GM23338 (cell line): ENCODE results near the gene SLC6A19. TPM values are rescaled to one million over a fixed set of nuclear protein-coding genes. Genes with fewer than 3 reads are reported as not detected.

Source experiments
- ATAC-seq: fragments of 200-7000 bp; cut with Tn5 transposase; 3 replicates; pipeline ENCODE4 v1.9.1; 2020
- DNase-seq: peaks from one replicate; pipeline ENCODE4 v3.0.0-alpha.2; 2015; ENCODE audit warnings: low spot score
- H2AFZ ChIP-seq: fragments of 200-600 bp; sonication (generic); 2 replicates; pipeline ENCODE4 v1.8.0; 2016; ENCODE audit warnings: antibody characterized with exemption, mild to moderate bottlenecking, moderate library complexity
- H3F3A ChIP-seq: fragments of 200-600 bp; sonication (generic); replicated peaks from 2 replicates; pipeline ENCODE4 v1.8.0; 2017; ENCODE audit warnings: antibody characterized with exemption, mixed run types, low read depth
- H3K27ac ChIP-seq: fragments of 200-600 bp; sonication (generic); 2 replicates; pipeline ENCODE4 v1.6.1; 2016; ENCODE audit warnings: low read depth
- H3K27me3 ChIP-seq: fragments of 200-600 bp; sonication (generic); 2 replicates; pipeline ENCODE4 v1.8.0; 2016; ENCODE audit warnings: mild to moderate bottlenecking, mixed run types, moderate library complexity; ENCODE audit not compliant: insufficient read depth
- H3K36me3 ChIP-seq: fragments of 200-600 bp; sonication (generic); 2 replicates; pipeline ENCODE4 v1.8.0; 2016; ENCODE audit warnings: mild to moderate bottlenecking; ENCODE audit not compliant: insufficient read depth
- H3K4me1 ChIP-seq: fragments of 200-600 bp; sonication (generic); 2 replicates; pipeline ENCODE4 v1.8.0; 2016; ENCODE audit warnings: mild to moderate bottlenecking, moderate library complexity; ENCODE audit not compliant: insufficient read depth
- H3K4me2 ChIP-seq: fragments of 200-600 bp; sonication (generic); 2 replicates; pipeline ENCODE4 v1.7.1; 2017; ENCODE audit warnings: mixed run types
- H3K4me3 ChIP-seq: fragments of 200-600 bp; sonication (generic); 2 replicates; pipeline ENCODE4 v1.6.1; 2016; ENCODE audit warnings: mixed run types
- H3K79me2 ChIP-seq: fragments of 200-600 bp; sonication (generic); replicated peaks from 2 replicates; pipeline ENCODE4 v1.8.0; 2017; ENCODE audit warnings: mild to moderate bottlenecking; ENCODE audit not compliant: insufficient read depth
- H3K9me2 ChIP-seq: fragments of 200-600 bp; sonication (generic); 2 replicates; pipeline ENCODE4 v1.8.0; 2017; ENCODE audit not compliant: insufficient read depth
- H4K20me1 ChIP-seq: fragments of 200-600 bp; sonication (generic); replicated peaks from 2 replicates; pipeline ENCODE4 v1.8.0; 2017; ENCODE audit warnings: mild to moderate bottlenecking; ENCODE audit not compliant: insufficient read depth
- H3K27ac Mint-ChIP-seq: 2 replicates; pipeline ENCODE4 v1.8.0; 2020; ENCODE audit warnings: inconsistent platforms, mild to moderate bottlenecking, moderate library complexity, mixed read lengths
- H3K27me3 Mint-ChIP-seq: 3 replicates; pipeline ENCODE4 v1.8.0; 2022; ENCODE audit warnings: low read depth, mild to moderate bottlenecking, moderate library complexity, mixed read lengths, inconsistent platforms; ENCODE audit not compliant: insufficient read depth, poor library complexity
- H3K36me3 Mint-ChIP-seq: 3 replicates; pipeline ENCODE4 v1.8.0; 2021; ENCODE audit warnings: low read depth, mild to moderate bottlenecking, inconsistent platforms, moderate library complexity, mixed read lengths
- H3K4me1 Mint-ChIP-seq: 3 replicates; pipeline ENCODE4 v1.8.0; 2020; ENCODE audit warnings: mild to moderate bottlenecking, inconsistent platforms, mixed read lengths
- H3K4me3 Mint-ChIP-seq: 3 replicates; pipeline ENCODE4 v1.8.0; 2021; ENCODE audit warnings: moderate library complexity, mild to moderate bottlenecking, inconsistent platforms, mixed read lengths
- H3K9me3 Mint-ChIP-seq: 3 replicates; pipeline ENCODE4 v1.8.0; 2020; ENCODE audit warnings: moderate library complexity, mild to moderate bottlenecking, inconsistent platforms, mixed read lengths
- EZH2phosphoT487 ChIP-seq: fragments of 200-600 bp; sonication (generic); IDR thresholded peaks from one replicate; pipeline ENCODE4 v1.8.1; 2018; ENCODE audit warnings: antibody characterized with exemption; ENCODE audit not compliant: unreplicated experiment
- JUNB ChIP-seq: IDR thresholded peaks from one replicate; pipeline ENCODE4 v1.6.1; 2016; ENCODE audit warnings: antibody characterized with exemption; ENCODE audit not compliant: unreplicated experiment
- NANOG ChIP-seq: IDR thresholded peaks from 2 replicates; pipeline ENCODE4 v1.6.1; 2016; ENCODE audit warnings: antibody characterized with exemption, borderline replicate concordance
- STAT1 ChIP-seq: IDR thresholded peaks from one replicate; pipeline ENCODE4 v1.6.1; 2016; ENCODE audit warnings: antibody characterized with exemption; ENCODE audit not compliant: unreplicated experiment
- polyA plus RNA-seq: library from polyadenylated mRNA; unstranded; fragments of >200 nt; fragmentation: Nextera tagmentation; extraction: Ambion mirVana; gene quantifications from 2 replicates; pipeline ENCODE4 v1.2.1, GENCODE V29; 2016
- total RNA-seq: library from RNA; depleted of rRNA; stranded (reverse); fragments of >200 nt; shearing (Covaris generic); gene quantifications from 2 replicates; pipeline ENCODE4 v1.2.3, GENCODE V29; 2014
- TF ChIP-seq, protein P1 (sequence below): fragments of 250-450 bp; sonication (Bioruptor Pico); IDR thresholded peaks from 2 replicates; pipeline ENCODE4 v1.5.0; 2020; ENCODE audit warnings: mild to moderate bottlenecking, moderate library complexity
- TF ChIP-seq, protein P2 (sequence below): IDR thresholded peaks from one replicate; pipeline ENCODE4 v1.6.1; 2018; ENCODE audit warnings: antibody characterized with exemption; ENCODE audit not compliant: unreplicated experiment

Gene SLC6A19
- total and polyA plus RNA-seq, 2 experiments from 2014 or later, result not detected

DNA sequence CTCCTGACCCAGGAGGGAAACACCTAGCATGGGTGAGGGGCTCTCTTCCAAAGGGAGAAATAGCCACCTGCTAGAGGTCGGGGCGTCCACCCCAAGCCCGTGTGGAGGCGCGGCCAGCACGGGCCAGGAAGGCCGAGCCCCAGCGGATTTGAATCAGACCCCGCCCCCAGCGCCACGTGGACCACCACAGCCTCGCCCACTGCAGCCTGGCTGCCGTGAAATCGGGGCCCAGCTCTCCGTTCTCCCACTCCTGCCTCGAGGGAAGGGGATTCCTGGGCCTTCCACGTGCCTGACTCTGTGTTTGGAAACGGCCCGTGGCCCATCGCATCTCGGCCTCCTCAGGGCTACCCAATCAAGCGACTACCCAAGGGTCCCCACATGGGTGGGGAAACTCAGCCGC, 55.4 kb downstream of the SLC6A19 start (continued):
- TF ChIP-seq, protein P1, sequence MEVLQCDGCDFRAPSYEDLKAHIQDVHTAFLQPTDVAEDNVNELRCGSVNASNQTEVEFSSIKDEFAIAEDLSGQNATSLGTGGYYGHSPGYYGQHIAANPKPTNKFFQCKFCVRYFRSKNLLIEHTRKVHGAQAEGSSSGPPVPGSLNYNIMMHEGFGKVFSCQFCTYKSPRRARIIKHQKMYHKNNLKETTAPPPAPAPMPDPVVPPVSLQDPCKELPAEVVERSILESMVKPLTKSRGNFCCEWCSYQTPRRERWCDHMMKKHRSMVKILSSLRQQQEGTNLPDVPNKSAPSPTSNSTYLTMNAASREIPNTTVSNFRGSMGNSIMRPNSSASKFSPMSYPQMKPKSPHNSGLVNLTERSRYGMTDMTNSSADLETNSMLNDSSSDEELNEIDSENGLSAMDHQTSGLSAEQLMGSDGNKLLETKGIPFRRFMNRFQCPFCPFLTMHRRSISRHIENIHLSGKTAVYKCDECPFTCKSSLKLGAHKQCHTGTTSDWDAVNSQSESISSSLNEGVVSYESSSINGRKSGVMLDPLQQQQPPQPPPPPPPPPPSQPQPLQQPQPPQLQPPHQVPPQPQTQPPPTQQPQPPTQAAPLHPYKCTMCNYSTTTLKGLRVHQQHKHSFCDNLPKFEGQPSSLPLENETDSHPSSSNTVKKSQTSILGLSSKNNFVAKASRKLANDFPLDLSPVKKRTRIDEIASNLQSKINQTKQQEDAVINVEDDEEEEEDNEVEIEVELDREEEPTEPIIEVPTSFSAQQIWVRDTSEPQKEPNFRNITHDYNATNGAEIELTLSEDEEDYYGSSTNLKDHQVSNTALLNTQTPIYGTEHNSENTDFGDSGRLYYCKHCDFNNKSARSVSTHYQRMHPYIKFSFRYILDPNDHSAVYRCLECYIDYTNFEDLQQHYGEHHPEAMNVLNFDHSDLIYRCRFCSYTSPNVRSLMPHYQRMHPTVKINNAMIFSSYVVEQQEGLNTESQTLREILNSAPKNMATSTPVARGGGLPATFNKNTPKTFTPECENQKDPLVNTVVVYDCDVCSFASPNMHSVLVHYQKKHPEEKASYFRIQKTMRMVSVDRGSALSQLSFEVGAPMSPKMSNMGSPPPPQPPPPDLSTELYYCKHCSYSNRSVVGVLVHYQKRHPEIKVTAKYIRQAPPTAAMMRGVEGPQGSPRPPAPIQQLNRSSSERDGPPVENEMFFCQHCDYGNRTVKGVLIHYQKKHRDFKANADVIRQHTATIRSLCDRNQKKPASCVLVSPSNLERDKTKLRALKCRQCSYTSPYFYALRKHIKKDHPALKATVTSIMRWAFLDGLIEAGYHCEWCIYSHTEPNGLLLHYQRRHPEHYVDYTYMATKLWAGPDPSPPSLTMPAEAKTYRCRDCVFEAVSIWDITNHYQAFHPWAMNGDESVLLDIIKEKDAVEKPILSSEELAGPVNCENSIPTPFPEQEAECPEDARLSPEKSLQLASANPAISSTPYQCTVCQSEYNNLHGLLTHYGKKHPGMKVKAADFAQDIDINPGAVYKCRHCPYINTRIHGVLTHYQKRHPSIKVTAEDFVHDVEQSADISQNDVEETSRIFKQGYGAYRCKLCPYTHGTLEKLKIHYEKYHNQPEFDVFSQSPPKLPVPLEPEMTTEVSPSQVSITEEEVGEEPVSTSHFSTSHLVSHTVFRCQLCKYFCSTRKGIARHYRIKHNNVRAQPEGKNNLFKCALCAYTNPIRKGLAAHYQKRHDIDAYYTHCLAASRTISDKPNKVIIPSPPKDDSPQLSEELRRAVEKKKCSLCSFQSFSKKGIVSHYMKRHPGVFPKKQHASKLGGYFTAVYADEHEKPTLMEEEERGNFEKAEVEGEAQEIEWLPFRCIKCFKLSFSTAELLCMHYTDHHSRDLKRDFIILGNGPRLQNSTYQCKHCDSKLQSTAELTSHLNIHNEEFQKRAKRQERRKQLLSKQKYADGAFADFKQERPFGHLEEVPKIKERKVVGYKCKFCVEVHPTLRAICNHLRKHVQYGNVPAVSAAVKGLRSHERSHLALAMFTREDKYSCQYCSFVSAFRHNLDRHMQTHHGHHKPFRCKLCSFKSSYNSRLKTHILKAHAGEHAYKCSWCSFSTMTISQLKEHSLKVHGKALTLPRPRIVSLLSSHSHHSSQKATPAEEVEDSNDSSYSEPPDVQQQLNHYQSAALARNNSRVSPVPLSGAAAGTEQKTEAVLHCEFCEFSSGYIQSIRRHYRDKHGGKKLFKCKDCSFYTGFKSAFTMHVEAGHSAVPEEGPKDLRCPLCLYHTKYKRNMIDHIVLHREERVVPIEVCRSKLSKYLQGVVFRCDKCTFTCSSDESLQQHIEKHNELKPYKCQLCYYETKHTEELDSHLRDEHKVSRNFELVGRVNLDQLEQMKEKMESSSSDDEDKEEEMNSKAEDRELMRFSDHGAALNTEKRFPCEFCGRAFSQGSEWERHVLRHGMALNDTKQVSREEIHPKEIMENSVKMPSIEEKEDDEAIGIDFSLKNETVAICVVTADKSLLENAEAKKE (CRISPR knock-in tag), result no peak
- TF ChIP-seq STAT1 (no peak), NANOG (no peak)

DNA sequence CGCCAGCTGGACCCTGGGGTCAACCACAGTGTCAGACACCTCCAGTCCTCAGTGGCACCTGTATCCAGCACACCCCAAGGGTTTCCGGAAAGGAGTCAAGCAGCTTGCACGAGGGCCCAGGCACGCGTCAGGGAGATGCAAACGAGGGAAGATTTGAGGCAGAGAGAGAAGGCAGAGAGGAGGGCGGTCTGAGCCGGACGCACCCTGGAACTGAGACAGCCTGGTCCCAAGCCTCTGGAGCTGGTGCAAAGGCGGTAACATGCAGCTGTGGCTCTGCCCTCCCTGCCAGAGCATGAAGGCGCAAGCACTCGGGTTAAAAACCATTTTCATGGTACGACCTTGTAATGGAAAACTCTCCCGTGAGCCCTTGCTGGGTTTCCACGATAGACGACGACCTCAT, 56.0 kb downstream of the SLC6A19 start:
- Histone ChIP-seq H3K9me2 (no peaks in the 10 kb centered on the region), H3K4me1 (no peaks in the 10 kb centered on the region), H4K20me1 (no peaks in the 10 kb centered on the region), H3K4me3 (no peak overlapping the region), H2AFZ (no peak overlapping the region), H3K27ac (no peak overlapping the region), H3K27me3 (no peaks in the 10 kb centered on the region), H3F3A (no peaks in the 10 kb centered on the region), H3K4me2 (no peak overlapping the region), H3K79me2 (no peaks in the 10 kb centered on the region), H3K36me3 (peaks cover 5% of the 10 kb centered on the region; the same call in 1 of the 2 replicates)
- DNase-seq (no peak), ATAC-seq (no peak; the same call in 2 of the 3 replicates)
- no peak overlapping the region for H3K27ac Mint-ChIP-seq
- peaks cover 9% of the 10 kb centered on the region for H3K27me3 Mint-ChIP-seq
- no peaks in the 10 kb centered on the region; the same call in 2 of the 3 replicates for H3K4me1 Mint-ChIP-seq
- no peak overlapping the region for H3K4me3 Mint-ChIP-seq
- peaks cover 32% of the 10 kb centered on the region for H3K36me3 Mint-ChIP-seq
- H3K9me3 Mint-ChIP-seq, result peaks cover 8% of the 10 kb centered on the region; the same call in 2 of the 3 replicates
- no peak for TF ChIP-seq EZH2phosphoT487
- TF ChIP-seq JUNB, result no peak
- TF ChIP-seq, protein P1 (CRISPR knock-in tag), result no peak
- TF ChIP-seq STAT1, result no peak
- TF ChIP-seq, protein P2, sequence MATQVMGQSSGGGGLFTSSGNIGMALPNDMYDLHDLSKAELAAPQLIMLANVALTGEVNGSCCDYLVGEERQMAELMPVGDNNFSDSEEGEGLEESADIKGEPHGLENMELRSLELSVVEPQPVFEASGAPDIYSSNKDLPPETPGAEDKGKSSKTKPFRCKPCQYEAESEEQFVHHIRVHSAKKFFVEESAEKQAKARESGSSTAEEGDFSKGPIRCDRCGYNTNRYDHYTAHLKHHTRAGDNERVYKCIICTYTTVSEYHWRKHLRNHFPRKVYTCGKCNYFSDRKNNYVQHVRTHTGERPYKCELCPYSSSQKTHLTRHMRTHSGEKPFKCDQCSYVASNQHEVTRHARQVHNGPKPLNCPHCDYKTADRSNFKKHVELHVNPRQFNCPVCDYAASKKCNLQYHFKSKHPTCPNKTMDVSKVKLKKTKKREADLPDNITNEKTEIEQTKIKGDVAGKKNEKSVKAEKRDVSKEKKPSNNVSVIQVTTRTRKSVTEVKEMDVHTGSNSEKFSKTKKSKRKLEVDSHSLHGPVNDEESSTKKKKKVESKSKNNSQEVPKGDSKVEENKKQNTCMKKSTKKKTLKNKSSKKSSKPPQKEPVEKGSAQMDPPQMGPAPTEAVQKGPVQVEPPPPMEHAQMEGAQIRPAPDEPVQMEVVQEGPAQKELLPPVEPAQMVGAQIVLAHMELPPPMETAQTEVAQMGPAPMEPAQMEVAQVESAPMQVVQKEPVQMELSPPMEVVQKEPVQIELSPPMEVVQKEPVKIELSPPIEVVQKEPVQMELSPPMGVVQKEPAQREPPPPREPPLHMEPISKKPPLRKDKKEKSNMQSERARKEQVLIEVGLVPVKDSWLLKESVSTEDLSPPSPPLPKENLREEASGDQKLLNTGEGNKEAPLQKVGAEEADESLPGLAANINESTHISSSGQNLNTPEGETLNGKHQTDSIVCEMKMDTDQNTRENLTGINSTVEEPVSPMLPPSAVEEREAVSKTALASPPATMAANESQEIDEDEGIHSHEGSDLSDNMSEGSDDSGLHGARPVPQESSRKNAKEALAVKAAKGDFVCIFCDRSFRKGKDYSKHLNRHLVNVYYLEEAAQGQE, result no peak
